Daoy (cell line): ENCODE data around the gene NOMO2. TPM values are rescaled to one million over a fixed set of nuclear protein-coding genes. Genes with fewer than 3 reads are reported as not detected.

Experiments used
- total RNA-seq: library from RNA; depleted of rRNA; stranded (reverse); fragments of >200 nt; shearing (Covaris generic); gene quantifications from 2 replicates; pipeline ENCODE4 v1.2.3, GENCODE V29; 2014; rRNA removed

Gene NOMO2
- total RNA-seq, 1 experiment from 2014 or later = 77.5 TPM

Other genes starting within 250 kb of the NOMO2 start
- 0.21 and 2.5 TPM in 2 replicates for gene NPIPA8, start 225.4 kb downstream of the NOMO2 start, total RNA-seq
- gene RPS15A, start 228.2 kb upstream of the NOMO2 start, total RNA-seq = 2,424 and 2,672 TPM in 2 replicates
- 532 and 595 TPM in 2 replicates for gene ARL6IP1, start 239.5 kb upstream of the NOMO2 start, total RNA-seq